ENCODE results near the gene RFNG.

DNA sequence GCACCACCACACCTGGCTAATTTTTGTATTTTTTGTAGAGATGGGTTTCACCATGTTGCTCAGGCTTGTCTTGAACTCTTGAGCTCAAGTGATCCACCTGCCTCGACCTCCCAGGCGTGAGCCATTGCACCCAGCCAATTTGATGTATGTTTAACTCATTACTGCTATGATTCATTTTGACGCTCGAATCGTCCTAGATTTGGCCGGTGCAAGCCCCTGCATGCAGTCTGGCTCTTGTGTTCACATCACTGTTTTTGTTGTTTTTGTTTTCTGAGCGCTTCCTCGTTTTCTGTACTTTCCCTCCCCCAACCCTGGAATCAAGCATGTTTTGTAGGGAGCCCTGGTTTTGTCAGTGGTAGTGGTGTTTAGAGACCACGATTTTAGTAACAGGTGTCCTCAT is 21.8 kb upstream of the RFNG start:
- TF ChIP-seq, protein P1, sequence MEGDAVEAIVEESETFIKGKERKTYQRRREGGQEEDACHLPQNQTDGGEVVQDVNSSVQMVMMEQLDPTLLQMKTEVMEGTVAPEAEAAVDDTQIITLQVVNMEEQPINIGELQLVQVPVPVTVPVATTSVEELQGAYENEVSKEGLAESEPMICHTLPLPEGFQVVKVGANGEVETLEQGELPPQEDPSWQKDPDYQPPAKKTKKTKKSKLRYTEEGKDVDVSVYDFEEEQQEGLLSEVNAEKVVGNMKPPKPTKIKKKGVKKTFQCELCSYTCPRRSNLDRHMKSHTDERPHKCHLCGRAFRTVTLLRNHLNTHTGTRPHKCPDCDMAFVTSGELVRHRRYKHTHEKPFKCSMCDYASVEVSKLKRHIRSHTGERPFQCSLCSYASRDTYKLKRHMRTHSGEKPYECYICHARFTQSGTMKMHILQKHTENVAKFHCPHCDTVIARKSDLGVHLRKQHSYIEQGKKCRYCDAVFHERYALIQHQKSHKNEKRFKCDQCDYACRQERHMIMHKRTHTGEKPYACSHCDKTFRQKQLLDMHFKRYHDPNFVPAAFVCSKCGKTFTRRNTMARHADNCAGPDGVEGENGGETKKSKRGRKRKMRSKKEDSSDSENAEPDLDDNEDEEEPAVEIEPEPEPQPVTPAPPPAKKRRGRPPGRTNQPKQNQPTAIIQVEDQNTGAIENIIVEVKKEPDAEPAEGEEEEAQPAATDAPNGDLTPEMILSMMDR (IDR thresholded peaks at IDR 0.05): no peak
- TF ChIP-seq POLR2AphosphoS5 (IDR thresholded peaks at IDR 0.05): no peak
- TF ChIP-seq EP300 (IDR thresholded peaks at IDR 0.05): no peak
